ENCODE measurements around the gene TCERG1L. TPM values are rescaled to one million over a fixed set of nuclear protein-coding genes. Genes with fewer than 3 reads are reported as not detected.

Gene TCERG1L
- total and polyA plus RNA-seq, 3 experiments from 2014 or later, result 0.07 to 0.93 (median 0.68) TPM

GRCh38 chr10:131264110-131264788, 47.3 kb downstream of the TCERG1L start:
- no peaks in the 10 kb centered on the region for H3K27me3 ChIP-seq (ENCODE audit: insufficient read depth, low read length, poor library complexity, severe bottlenecking)
- no peaks in the 10 kb centered on the region for H3K27me3 Mint-ChIP-seq
- no peaks in the 10 kb centered on the region for H3K4me1 ChIP-seq (ENCODE audit: insufficient read depth, low read length)
- H3K4me1 Mint-ChIP-seq, result no peaks in the 10 kb centered on the region
- CTCF ChIA-PET, result no interaction called here
- H3K27ac Mint-ChIP-seq, result no peak overlapping the region
- H3K9me3 Mint-ChIP-seq, result peaks cover 0 to 4% (median 0%) of the 10 kb centered on the region in 5 donors
- no peak overlapping the region for H3K4me3 Mint-ChIP-seq
- no peaks in the 10 kb centered on the region for H3K36me3 Mint-ChIP-seq
- H3K36me3 ChIP-seq (ENCODE audit: insufficient read depth, low read length), result no peaks in the 10 kb centered on the region
- H3K4me3 ChIP-seq (ENCODE audit: low read length), result no peak overlapping the region
- H3K27ac ChIP-seq (ENCODE audit: low read depth, low read length), result no peak overlapping the region
- DNase-seq, result no peak
- POLR2A ChIA-PET, result no interaction called here
- H3K9me3 ChIP-seq (ENCODE audit: low read length), result no peaks in the 10 kb centered on the region

- no peaks in the 10 kb centered on the region for H3K27me3 ChIP-seq (ENCODE audit: insufficient read depth, low read length, poor library complexity, severe bottlenecking)
- no peak for DNase-seq
- no peaks in the 10 kb centered on the region for H3K4me1 ChIP-seq (ENCODE audit: insufficient read depth, low read length)
- no peaks in the 10 kb centered on the region for H3K9me3 ChIP-seq (ENCODE audit: low read length)
- H3K27me3 Mint-ChIP-seq, result no peaks in the 10 kb centered on the region
- peaks cover 0 to 4% (median 0%) of the 10 kb centered on the region in 5 donors for H3K9me3 Mint-ChIP-seq
- H3K4me1 Mint-ChIP-seq, result no peaks in the 10 kb centered on the region
- H3K36me3 Mint-ChIP-seq, result no peaks in the 10 kb centered on the region
- H3K4me3 ChIP-seq (ENCODE audit: low read length), result no peak overlapping the region
- H3K36me3 ChIP-seq (ENCODE audit: insufficient read depth, low read length), result no peaks in the 10 kb centered on the region
- H3K27ac Mint-ChIP-seq, result no peak overlapping the region
- H3K4me3 Mint-ChIP-seq, result no peak overlapping the region
- no peak overlapping the region for H3K27ac ChIP-seq (ENCODE audit: low read depth, low read length)
- CTCF ChIA-PET, result no interaction called here
- POLR2A ChIA-PET, result no interaction called here
These were observed 49.5 kb downstream of the TCERG1L start for GRCh38 chr10:131261890-131262475.

- Histone ChIP-seq H3K4me1 (ENCODE audit: insufficient read depth, low read length) (no peaks in the 10 kb centered on the region), H3K27me3 (ENCODE audit: insufficient read depth, low read length, poor library complexity, severe bottlenecking) (no peaks in the 10 kb centered on the region), H3K36me3 (ENCODE audit: insufficient read depth, low read length) (no peaks in the 10 kb centered on the region), H3K9me3 (ENCODE audit: low read length) (no peaks in the 10 kb centered on the region), H3K27ac (ENCODE audit: low read depth, low read length) (no peak overlapping the region), H3K4me3 (ENCODE audit: low read length) (no peak overlapping the region)
- H3K9me3 Mint-ChIP-seq, result peaks cover 0 to 4% (median 0%) of the 10 kb centered on the region in 5 donors
- no peaks in the 10 kb centered on the region for H3K27me3 Mint-ChIP-seq
- no peaks in the 10 kb centered on the region for H3K36me3 Mint-ChIP-seq
- no peak overlapping the region for H3K4me3 Mint-ChIP-seq
- DNase-seq, result no peak
- no peak overlapping the region for H3K27ac Mint-ChIP-seq
- H3K4me1 Mint-ChIP-seq, result no peaks in the 10 kb centered on the region
- ChIA-PET POLR2A (no interaction called here), CTCF (no interaction called here)
These were observed 50.9 kb downstream of the TCERG1L start for GRCh38 chr10:131260452-131261211.

- H3K4me3 ChIP-seq (ENCODE audit: low read length), result no peak overlapping the region
- ChIA-PET POLR2A (no interaction called here), CTCF (no interaction called here)
- peaks cover 0 to 4% (median 0%) of the 10 kb centered on the region in 5 donors for H3K9me3 Mint-ChIP-seq
- no peak for DNase-seq
- no peaks in the 10 kb centered on the region for H3K36me3 ChIP-seq (ENCODE audit: insufficient read depth, low read length)
- no peak overlapping the region for H3K4me3 Mint-ChIP-seq
- no peaks in the 10 kb centered on the region for H3K27me3 Mint-ChIP-seq
- no peaks in the 10 kb centered on the region for H3K36me3 Mint-ChIP-seq
- H3K27ac Mint-ChIP-seq, result no peak overlapping the region
- H3K9me3 ChIP-seq (ENCODE audit: low read length), result no peaks in the 10 kb centered on the region
- no peak overlapping the region for H3K27ac ChIP-seq (ENCODE audit: low read depth, low read length)
- H3K4me1 Mint-ChIP-seq, result no peaks in the 10 kb centered on the region
- H3K4me1 ChIP-seq (ENCODE audit: insufficient read depth, low read length), result no peaks in the 10 kb centered on the region
- no peaks in the 10 kb centered on the region for H3K27me3 ChIP-seq (ENCODE audit: insufficient read depth, low read length, poor library complexity, severe bottlenecking)
These were observed 51.5 kb downstream of the TCERG1L start for GRCh38 chr10:131260031-131260430.

GRCh38 chr10:131259535-131259934, 52.0 kb downstream of the TCERG1L start:
- Mint-ChIP-seq H3K4me3 (no peak overlapping the region), H3K9me3 (peaks cover 0 to 4% (median 0%) of the 10 kb centered on the region in 5 donors), H3K27me3 (peaks cover 0 to 3% of the 10 kb centered on the region in 2 donors), H3K36me3 (no peaks in the 10 kb centered on the region), H3K4me1 (no peaks in the 10 kb centered on the region), H3K27ac (no peak overlapping the region)
- Histone ChIP-seq H3K4me1 (ENCODE audit: insufficient read depth, low read length) (no peaks in the 10 kb centered on the region), H3K9me3 (ENCODE audit: low read length) (no peaks in the 10 kb centered on the region), H3K27ac (ENCODE audit: low read depth, low read length) (no peak overlapping the region), H3K4me3 (ENCODE audit: low read length) (no peak overlapping the region), H3K36me3 (ENCODE audit: insufficient read depth, low read length) (no peaks in the 10 kb centered on the region), H3K27me3 (ENCODE audit: insufficient read depth, low read length, poor library complexity, severe bottlenecking) (no peaks in the 10 kb centered on the region)
- CTCF ChIA-PET, result no interaction called here
- POLR2A ChIA-PET, result no interaction called here
- no peak for DNase-seq

GRCh38 chr10:131258256-131258655, 53.3 kb downstream of the TCERG1L start:
- ChIA-PET POLR2A (no interaction called here), CTCF (interaction anchor here (1.0 kb wide), 1 partner anchor 31 kb away, joined by 3 read pairs; no protein-coding TSS in a partner anchor)
- no peak overlapping the region for H3K4me3 ChIP-seq (ENCODE audit: low read length)
- H3K27me3 ChIP-seq (ENCODE audit: insufficient read depth, low read length, poor library complexity, severe bottlenecking), result no peaks in the 10 kb centered on the region
- peaks cover 0 to 7% (median 0%) of the 10 kb centered on the region in 5 donors for H3K9me3 Mint-ChIP-seq
- no peak overlapping the region for H3K27ac ChIP-seq (ENCODE audit: low read depth, low read length)
- DNase-seq, result no peak
- H3K4me1 Mint-ChIP-seq, result no peaks in the 10 kb centered on the region
- H3K27ac Mint-ChIP-seq, result no peak overlapping the region
- H3K27me3 Mint-ChIP-seq, result peaks cover 0 to 3% of the 10 kb centered on the region in 2 donors
- no peaks in the 10 kb centered on the region for H3K36me3 Mint-ChIP-seq
- no peaks in the 10 kb centered on the region for H3K9me3 ChIP-seq (ENCODE audit: low read length)
- H3K36me3 ChIP-seq (ENCODE audit: insufficient read depth, low read length), result no peaks in the 10 kb centered on the region
- no peak overlapping the region for H3K4me3 Mint-ChIP-seq
- H3K4me1 ChIP-seq (ENCODE audit: insufficient read depth, low read length), result no peaks in the 10 kb centered on the region

GRCh38 chr10:131257027-131257426, 54.5 kb downstream of the TCERG1L start:
- no peak overlapping the region for H3K27ac Mint-ChIP-seq
- no peaks in the 10 kb centered on the region for H3K36me3 Mint-ChIP-seq
- DNase-seq, result no peak
- peaks cover 0 to 3% of the 10 kb centered on the region in 2 donors for H3K27me3 Mint-ChIP-seq
- H3K4me3 ChIP-seq (ENCODE audit: low read length), result no peak overlapping the region
- ChIA-PET CTCF (no interaction called here), POLR2A (no interaction called here)
- H3K4me1 ChIP-seq (ENCODE audit: insufficient read depth, low read length), result no peaks in the 10 kb centered on the region
- no peaks in the 10 kb centered on the region for H3K27me3 ChIP-seq (ENCODE audit: insufficient read depth, low read length, poor library complexity, severe bottlenecking)
- no peak overlapping the region for H3K4me3 Mint-ChIP-seq
- no peaks in the 10 kb centered on the region for H3K9me3 ChIP-seq (ENCODE audit: low read length)
- peaks cover 0 to 7% (median 0%) of the 10 kb centered on the region in 5 donors for H3K9me3 Mint-ChIP-seq
- H3K4me1 Mint-ChIP-seq, result no peaks in the 10 kb centered on the region
- H3K36me3 ChIP-seq (ENCODE audit: insufficient read depth, low read length), result no peaks in the 10 kb centered on the region
- no peak overlapping the region for H3K27ac ChIP-seq (ENCODE audit: low read depth, low read length)

GRCh38 chr10:131254859-131255252, 56.7 kb downstream of the TCERG1L start:
- Mint-ChIP-seq H3K36me3 (no peaks in the 10 kb centered on the region), H3K27me3 (peaks cover 0 to 3% of the 10 kb centered on the region in 2 donors), H3K4me1 (no peaks in the 10 kb centered on the region), H3K9me3 (peaks cover 0 to 5% (median 0%) of the 10 kb centered on the region in 5 donors), H3K27ac (no peak overlapping the region), H3K4me3 (no peak overlapping the region)
- H3K27me3 ChIP-seq (ENCODE audit: insufficient read depth, low read length, poor library complexity, severe bottlenecking), result no peaks in the 10 kb centered on the region
- CTCF ChIA-PET, result no interaction called here
- no peak for DNase-seq
- POLR2A ChIA-PET, result no interaction called here
- no peak overlapping the region for H3K27ac ChIP-seq (ENCODE audit: low read depth, low read length)
- no peaks in the 10 kb centered on the region for H3K36me3 ChIP-seq (ENCODE audit: insufficient read depth, low read length)
- no peaks in the 10 kb centered on the region for H3K9me3 ChIP-seq (ENCODE audit: low read length)
- no peaks in the 10 kb centered on the region for H3K4me1 ChIP-seq (ENCODE audit: insufficient read depth, low read length)
- no peak overlapping the region for H3K4me3 ChIP-seq (ENCODE audit: low read length)
